NOMO-1 (cell line): ENCODE results near the gene SOX9.

ENCODE experiments used
- DNase-seq, 2 experiments: peaks; one replicate each; lab custom pipeline; 2025; ENCODE audit not compliant: unreplicated experiment in 2 of 2; lab: John Stamatoyannopoulos, UW

Gene SOX9

GRCh38 chr17:72120642-72121163 lies at the start of gene SOX9:
SOX9 (plus strand) TSS chr17:72121020; CDS start chr17:72121392, 372 bp downstream.
- no peak for DNase-seq

DNA sequence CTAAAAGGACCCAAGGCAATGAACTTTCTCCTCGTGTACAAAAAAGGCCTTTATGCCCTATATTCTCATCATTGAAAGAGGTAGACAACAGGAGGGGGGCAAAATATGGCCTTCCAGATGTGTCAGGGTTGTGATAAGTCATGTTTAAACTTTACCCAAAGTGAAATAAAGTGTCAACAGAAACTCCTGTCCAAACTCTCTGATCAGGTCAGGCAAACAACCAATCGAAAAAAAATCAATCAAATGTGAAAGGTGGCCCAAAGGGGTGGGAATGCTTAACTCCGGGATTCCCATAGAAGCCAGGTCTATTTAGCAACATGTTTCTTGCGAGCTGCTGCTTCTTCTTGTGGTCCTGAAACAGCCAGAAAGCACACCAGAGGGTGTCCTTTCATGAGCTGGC lies 49.5 kb upstream of the SOX9 start:
- no peak for DNase-seq

DNA sequence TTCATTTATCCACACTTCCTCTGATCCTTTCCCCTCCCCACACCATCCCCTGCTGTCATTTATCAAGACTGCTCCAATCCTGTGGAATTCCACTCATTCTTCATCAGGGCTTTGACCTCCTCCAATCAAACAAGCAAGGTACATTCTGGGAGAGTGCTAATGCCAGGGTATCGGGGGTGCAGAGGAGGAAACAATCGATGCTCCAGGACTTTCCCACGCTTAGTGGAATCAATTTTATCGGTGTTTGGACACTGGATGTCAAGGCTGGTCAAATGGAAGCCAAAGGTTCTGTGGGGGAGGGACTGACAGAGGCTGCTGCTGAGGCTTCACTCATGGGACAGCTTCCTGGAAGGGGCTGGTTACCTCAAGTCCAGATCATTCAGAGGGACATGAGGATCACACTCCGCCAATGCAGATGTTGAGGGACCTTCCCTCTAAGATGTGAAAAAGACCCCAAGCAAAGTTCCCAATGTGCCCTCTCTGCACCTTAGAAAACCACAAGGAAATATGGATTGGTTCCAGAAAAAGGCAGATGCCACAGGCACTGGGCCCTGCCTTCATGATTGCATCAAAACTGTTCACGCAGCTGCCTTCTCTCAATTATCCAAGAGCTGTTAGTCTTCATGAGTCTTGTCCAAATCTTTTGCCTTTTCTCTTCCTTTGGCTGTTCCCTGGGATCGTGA lies 44.7 kb upstream of the SOX9 start:
- no peak for DNase-seq

DNA sequence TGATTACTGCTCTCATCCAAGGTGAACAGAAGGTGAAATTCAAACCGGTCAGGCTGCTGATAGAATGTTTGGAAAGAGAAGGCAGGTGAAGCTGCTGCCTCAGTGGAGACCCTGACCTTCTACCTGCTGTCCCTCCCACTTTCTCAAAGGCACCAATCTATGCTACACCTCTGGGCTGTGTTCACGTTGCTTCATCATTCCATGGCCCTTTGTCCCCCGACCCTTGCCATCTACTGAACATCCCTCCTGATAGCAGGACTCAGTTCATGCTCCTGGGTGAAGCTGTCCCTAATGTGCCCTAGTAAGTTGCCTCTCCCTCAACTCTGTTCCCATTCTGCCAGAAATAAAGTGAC lies 44.2 kb upstream of the SOX9 start:
- DNase-seq = no peak

- DNase-seq = no peak
Observed at GRCh38 chr17:72077326-72077960, 43.4 kb upstream of the SOX9 start.

- DNase-seq = no peak
Observed at GRCh38 chr17:72079700-72080099, 41.1 kb upstream of the SOX9 start.

GRCh38 chr17:72087876-72088275 lies 32.9 kb upstream of the SOX9 start:
- DNase-seq = no peak

GRCh38 chr17:72089453-72089987 lies 31.3 kb upstream of the SOX9 start:
- DNase-seq = no peak

DNA sequence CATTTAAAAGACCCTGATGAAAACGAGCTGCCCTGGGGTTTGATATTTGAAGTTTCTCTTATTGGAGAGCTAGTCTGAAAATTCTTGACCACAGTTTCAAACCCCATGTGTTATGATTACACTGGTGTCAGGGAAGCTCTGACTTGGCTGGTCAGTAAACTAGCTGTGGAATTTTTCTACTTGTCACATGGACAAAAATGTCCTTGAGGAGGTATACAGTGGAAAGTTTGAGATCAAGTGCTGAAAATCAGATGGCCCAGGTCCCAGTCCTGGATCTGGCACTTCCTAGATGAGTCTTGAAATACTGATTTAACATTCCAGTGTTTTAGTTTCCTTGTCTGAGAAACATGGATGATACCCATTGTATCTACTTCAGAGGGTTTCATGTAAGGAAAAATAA lies 30.7 kb upstream of the SOX9 start:
- no peak for DNase-seq

- no peak for DNase-seq
Observed at GRCh38 chr17:72092710-72093322, 28.0 kb upstream of the SOX9 start.

GRCh38 chr17:72093707-72094106 lies 27.1 kb upstream of the SOX9 start:
- DNase-seq = no peak

DNA sequence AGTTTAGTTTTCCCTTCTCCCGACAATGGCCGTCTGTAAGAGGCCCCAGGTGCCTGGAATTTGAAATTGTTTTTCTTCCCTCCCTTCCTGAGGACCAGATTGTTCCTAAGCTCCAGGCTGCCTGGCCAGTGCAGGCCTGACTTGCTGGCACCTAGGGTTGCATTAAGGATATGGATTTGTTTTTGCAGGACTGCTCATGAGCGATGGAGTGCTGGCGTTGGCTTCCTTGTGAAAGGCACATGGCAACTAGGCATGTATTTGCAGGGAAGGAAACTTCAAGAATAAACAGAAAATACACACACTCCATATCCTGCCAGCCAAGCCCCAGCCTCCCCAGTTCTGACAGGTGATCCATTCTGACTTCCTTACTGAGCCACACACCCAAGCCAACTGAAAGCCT lies 25.5 kb upstream of the SOX9 start:
- DNase-seq = no peak

DNA sequence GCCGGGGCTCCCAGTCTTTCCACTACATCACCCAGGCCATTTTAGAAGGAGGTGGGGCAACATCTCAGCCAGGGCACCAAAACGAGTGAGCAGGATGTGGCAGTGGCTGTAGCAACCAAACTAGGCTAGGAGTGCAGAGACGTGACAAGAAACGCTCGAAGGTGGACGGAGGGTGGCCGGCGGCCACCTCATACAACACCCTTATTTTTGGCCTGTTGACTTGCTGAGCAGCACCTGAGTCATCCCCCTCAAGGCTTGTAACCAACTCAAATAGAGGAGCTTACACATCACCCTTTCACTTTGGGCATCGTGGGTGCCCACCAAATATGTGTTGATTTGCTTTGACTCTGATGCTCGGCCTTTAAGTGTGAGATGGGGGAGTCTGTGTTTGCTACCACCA lies 23.7 kb upstream of the SOX9 start:
- no peak for DNase-seq

GRCh38 chr17:72099919-72100318 lies 20.9 kb upstream of the SOX9 start:
- no peak for DNase-seq

GRCh38 chr17:72100470-72100869 lies 20.4 kb upstream of the SOX9 start:
- DNase-seq = no peak

DNA sequence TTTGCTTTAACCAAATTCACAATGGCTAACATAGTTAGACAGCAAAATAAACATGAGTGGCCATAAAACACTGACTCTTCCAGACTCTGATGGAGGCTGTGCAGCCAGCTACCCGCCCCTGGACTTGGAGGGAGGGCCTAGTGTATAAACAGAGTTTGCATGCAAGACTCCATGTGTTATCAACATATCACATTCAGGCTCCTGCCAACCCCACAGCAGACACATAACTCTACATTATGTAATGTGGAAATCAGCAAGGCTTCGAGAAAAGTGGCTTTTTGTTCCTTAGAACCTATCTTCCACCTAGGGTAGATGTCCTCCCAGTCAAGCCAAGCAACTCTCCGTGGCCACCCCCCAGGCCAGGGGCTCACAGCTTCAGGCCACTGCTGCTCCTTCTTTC lies 19.3 kb upstream of the SOX9 start:
- no peak for DNase-seq

- DNase-seq = no peak
Observed at GRCh38 chr17:72102366-72102765, 18.5 kb upstream of the SOX9 start.

- no peak for DNase-seq
Observed at GRCh38 chr17:72104164-72104862, 16.5 kb upstream of the SOX9 start.

GRCh38 chr17:72104863-72105234 lies 16.0 kb upstream of the SOX9 start:
- DNase-seq = no peak

DNA sequence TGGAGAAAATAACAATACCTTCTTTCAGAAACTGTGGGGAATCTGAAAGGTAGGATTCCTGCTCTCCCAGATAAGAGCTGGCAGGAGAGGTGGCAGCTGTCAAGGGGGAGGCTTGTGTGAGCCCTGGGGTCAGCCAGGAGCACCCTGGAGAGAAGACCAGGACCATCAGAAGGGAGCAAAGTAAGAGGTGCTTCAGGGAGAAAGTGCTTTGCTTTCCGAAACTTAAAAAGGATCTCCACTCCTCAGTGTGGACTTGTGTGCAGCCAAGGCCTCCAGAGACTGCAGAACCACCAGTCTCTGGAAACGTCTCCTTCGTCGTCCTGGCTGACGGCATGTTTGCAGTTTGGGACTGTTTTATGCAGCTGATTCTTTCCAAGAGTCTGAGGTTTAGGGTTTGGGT lies 13.7 kb upstream of the SOX9 start:
- no peak for DNase-seq

DNA sequence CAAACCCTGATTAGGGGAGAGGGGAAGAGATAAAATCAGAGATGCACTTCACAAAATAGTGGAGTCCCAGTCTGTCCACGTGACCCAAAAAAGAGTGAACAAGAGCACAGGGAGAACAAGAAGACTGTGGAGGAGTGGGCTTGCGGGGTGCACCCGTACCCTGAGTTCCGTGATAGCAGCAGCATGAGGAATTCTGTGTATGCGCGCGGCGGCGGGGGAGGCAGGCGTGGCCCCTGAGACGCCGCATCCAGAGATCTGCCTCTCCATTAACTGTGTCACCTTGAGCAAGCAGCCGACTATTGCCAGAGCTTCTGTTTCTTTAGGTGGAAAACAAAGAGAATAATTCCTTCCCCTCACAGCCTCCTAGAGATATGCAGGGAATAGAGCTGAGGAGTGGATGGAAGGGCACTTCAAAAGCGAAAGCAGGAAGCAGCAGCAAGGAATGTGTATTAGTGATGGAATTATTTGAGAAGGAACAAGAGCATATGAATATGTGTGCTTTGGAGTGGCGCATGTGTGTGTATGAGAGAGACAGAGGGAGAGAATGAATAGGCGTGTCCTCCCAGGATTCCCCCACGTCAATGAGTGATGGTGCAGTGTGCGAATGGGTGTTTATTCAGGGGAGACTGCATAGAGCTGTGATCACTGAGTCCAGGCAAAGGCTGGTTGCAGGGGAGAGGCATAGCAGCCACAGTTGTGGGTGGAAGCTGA lies 10.4 kb upstream of the SOX9 start:
- no peak for DNase-seq
